Stimulated activated CD8-positive, alpha-beta memory T cell treated with anti-CD3 and anti-CD28 coated beads, Interleukin-12 subunit alpha, Interleukin-12 subunit beta, amount 100 ng/mL, for 1 hour (primary cell): ENCODE results near the gene ANKS3.

Source experiments
- DNase-seq: peaks from one replicate; pipeline ENCODE4 v3.0.0-alpha.2; 2020; ENCODE audit warnings: low read depth

Gene ANKS3

DNA sequence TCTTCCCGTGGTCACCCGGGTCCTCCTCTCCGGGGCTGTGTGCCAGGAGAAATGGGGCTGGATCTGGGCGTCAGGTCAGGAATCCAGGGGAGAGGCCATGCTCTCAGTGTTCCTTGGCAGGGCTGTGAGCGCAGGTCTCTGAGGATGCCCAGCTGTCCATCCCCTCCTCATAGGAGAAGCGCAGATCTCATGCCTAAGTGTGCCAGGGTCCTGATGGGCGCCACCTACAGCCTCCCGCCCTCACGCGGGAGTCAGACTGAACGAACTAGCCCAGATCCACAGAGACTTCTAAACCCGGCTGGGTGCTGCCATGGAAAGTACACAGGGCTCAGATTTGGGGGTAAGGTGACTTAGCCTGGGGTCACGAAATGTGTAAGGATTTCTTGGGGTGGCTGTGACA is 85.2 kb downstream of the ANKS3 start:
- DNase-seq, result no peak

DNA sequence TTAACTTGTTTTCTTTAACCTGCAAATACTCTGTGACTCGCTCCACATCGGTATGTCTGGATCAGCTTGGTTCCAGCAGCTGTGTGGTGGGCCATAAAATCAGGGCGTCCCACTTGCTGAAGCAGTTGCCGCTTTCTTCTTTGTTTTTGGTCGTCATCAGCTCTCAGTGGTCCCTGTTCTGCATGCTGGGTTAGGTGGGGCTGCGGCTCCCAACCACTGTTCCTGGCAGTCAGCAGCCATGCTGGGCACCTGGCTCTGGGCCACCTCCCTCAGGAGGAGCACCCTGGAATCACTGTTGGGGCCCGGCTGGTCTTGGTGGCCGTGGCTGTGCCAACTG is 86.5 kb downstream of the ANKS3 start:
- DNase-seq, result no peak

DNA sequence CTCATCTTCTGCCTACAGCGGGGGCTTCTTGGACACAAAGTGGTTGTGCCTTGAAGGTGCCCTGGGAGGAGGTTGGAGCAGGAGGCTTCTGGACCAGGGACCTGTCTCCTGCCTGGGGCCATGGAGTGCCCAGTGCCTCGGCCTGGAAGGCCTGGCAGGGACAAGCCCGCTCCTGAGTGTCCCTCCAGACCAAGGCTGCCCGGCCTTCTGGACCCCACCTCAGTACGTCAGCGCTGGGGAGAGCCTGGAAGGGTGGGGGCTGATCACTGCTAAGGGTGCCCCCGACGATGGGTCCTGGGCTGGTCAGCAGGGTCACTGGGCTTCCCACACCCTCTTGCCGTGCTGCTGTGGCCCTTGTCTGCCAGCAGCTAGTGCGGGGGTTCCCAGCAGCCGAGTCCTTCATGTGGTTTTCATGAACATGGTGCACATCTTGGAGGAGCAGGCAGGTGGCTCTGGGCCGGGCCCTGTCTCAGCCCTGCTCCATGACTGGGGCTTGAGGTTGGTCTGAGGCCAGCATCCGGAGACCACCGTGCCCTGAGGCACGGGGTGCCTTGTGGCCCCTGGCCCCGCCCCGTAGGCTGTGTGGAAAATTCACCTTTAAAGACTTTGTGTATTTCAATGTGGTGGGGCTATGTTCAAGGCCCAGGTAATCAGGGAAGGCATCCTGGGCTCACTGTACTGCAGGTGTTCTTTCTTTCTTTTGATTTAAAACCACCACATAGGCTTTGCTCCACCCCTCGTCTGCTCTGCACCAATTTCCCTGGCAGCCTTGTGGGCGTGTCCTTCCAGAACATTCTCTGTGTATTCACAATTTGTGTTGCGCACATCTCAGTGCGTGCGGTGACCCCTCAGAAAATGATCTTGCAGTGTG is 87.1 kb downstream of the ANKS3 start:
- no peak for DNase-seq
